Effector memory CD8-positive, alpha-beta T cell (primary cell): ENCODE data around the gene RIMKLA.

Source experiments
- ATAC-seq: fragments of 150-1000 bp; cut with Tn5 transposase; replicated peaks from 2 replicates; pipeline ENCODE4 v1.10.0; 2021; ENCODE audit warnings: mild to moderate bottlenecking, moderate library complexity
- DNase-seq, 3 experiments: peaks; one replicate each; pipeline ENCODE4 v3.0.0; 2021
- H3K27ac Mint-ChIP-seq, 2 donors: one replicate each; pipeline ENCODE4 v1.8.0; 2022; ENCODE audit warnings: mild to moderate bottlenecking in 2 of 2, mixed read lengths in 2 of 2, moderate library complexity in 2 of 2
- H3K27me3 Mint-ChIP-seq, 2 donors: one replicate each; pipeline ENCODE4 v1.8.0; 2022; ENCODE audit warnings: mixed read lengths in 2 of 2
- H3K36me3 Mint-ChIP-seq: one replicate; pipeline ENCODE4 v1.8.0; 2022; ENCODE audit warnings: mild to moderate bottlenecking, moderate library complexity, mixed read lengths; ENCODE audit not compliant: insufficient read depth
- H3K4me1 Mint-ChIP-seq, 2 donors: one replicate each; pipeline ENCODE4 v1.8.0; 2022; ENCODE audit warnings: low read depth in 2 of 2, mixed read lengths in 2 of 2
- H3K4me3 Mint-ChIP-seq, 2 donors: one replicate each; pipeline ENCODE4 v1.8.0; 2022; ENCODE audit warnings: mild to moderate bottlenecking in 2 of 2, mixed read lengths in 2 of 2, moderate library complexity in 2 of 2
- H3K9me3 Mint-ChIP-seq, 2 donors: one replicate each; pipeline ENCODE4 v1.8.0; 2022; ENCODE audit warnings: mixed read lengths in 2 of 2

Gene RIMKLA

GRCh38 chr1:42424201-42424600 lies 43.6 kb downstream of the RIMKLA start:
- Mint-ChIP-seq H3K27me3 (peaks cover 39 to 42% of the 10 kb centered on the region in 2 donors), H3K27ac (no peak overlapping the region), H3K4me1 (no peaks in the 10 kb centered on the region), H3K4me3 (no peak overlapping the region), H3K36me3 (no peaks in the 10 kb centered on the region), H3K9me3 (no peaks in the 10 kb centered on the region)
- DNase-seq: no peak
- ATAC-seq: no peak

- Mint-ChIP-seq H3K4me3 (no peak overlapping the region), H3K27ac (no peak overlapping the region), H3K4me1 (no peaks in the 10 kb centered on the region), H3K27me3 (peaks cover 21% of the 10 kb centered on the region in 2 donors), H3K9me3 (no peaks in the 10 kb centered on the region), H3K36me3 (no peaks in the 10 kb centered on the region)
- ATAC-seq (no peak), DNase-seq (no peak)
Measured at GRCh38 chr1:42427240-42427639, 46.6 kb downstream of the RIMKLA start.

GRCh38 chr1:42429603-42430002 lies 49.0 kb downstream of the RIMKLA start:
- H3K27me3 Mint-ChIP-seq: peaks cover 5 to 11% of the 10 kb centered on the region in 2 donors
- ATAC-seq (no peak), DNase-seq (no peak)
- H3K4me1 Mint-ChIP-seq: no peaks in the 10 kb centered on the region
- H3K9me3 Mint-ChIP-seq: no peaks in the 10 kb centered on the region
- H3K36me3 Mint-ChIP-seq: no peaks in the 10 kb centered on the region
- H3K27ac Mint-ChIP-seq: no peak overlapping the region
- no peak overlapping the region for H3K4me3 Mint-ChIP-seq

- Mint-ChIP-seq H3K36me3 (no peaks in the 10 kb centered on the region), H3K27me3 (peaks cover 0 to 6% of the 10 kb centered on the region in 2 donors), H3K4me3 (no peak overlapping the region), H3K4me1 (no peaks in the 10 kb centered on the region), H3K9me3 (no peaks in the 10 kb centered on the region), H3K27ac (no peak overlapping the region)
- ATAC-seq (no peak), DNase-seq (no peak)
Measured at GRCh38 chr1:42430286-42431135, 49.9 kb downstream of the RIMKLA start.

GRCh38 chr1:42431514-42431913 lies 50.9 kb downstream of the RIMKLA start:
- H3K4me3 Mint-ChIP-seq: no peak overlapping the region
- no peaks in the 10 kb centered on the region for H3K4me1 Mint-ChIP-seq
- H3K36me3 Mint-ChIP-seq: no peaks in the 10 kb centered on the region
- H3K27me3 Mint-ChIP-seq: peaks cover 0 to 4% of the 10 kb centered on the region in 2 donors
- no peaks in the 10 kb centered on the region for H3K9me3 Mint-ChIP-seq
- H3K27ac Mint-ChIP-seq: no peak overlapping the region
- no peak for ATAC-seq
- DNase-seq: no peak

- Mint-ChIP-seq H3K4me1 (no peaks in the 10 kb centered on the region), H3K4me3 (no peak overlapping the region), H3K27me3 (peaks cover 0 to 10% of the 10 kb centered on the region in 2 donors), H3K9me3 (no peaks in the 10 kb centered on the region), H3K27ac (no peak overlapping the region), H3K36me3 (no peaks in the 10 kb centered on the region)
- no peak for DNase-seq
- no peak for ATAC-seq
Measured at GRCh38 chr1:42432714-42433113, 52.1 kb downstream of the RIMKLA start.

- Mint-ChIP-seq H3K27ac (no peak overlapping the region), H3K9me3 (no peaks in the 10 kb centered on the region), H3K4me1 (no peaks in the 10 kb centered on the region), H3K36me3 (no peaks in the 10 kb centered on the region), H3K4me3 (no peak overlapping the region), H3K27me3 (peaks cover 4 to 10% of the 10 kb centered on the region in 2 donors)
- DNase-seq (no peak), ATAC-seq (no peak)
Measured at GRCh38 chr1:42433369-42433768, 52.8 kb downstream of the RIMKLA start.

GRCh38 chr1:42434340-42434739 lies 53.7 kb downstream of the RIMKLA start:
- Mint-ChIP-seq H3K27me3 (peaks cover 6 to 10% of the 10 kb centered on the region in 2 donors), H3K27ac (no peak overlapping the region), H3K4me3 (no peak overlapping the region), H3K36me3 (no peaks in the 10 kb centered on the region), H3K9me3 (no peaks in the 10 kb centered on the region), H3K4me1 (no peaks in the 10 kb centered on the region)
- no peak for ATAC-seq
- no peak for DNase-seq

GRCh38 chr1:42439940-42440339 lies 59.3 kb downstream of the RIMKLA start:
- Mint-ChIP-seq H3K9me3 (no peaks in the 10 kb centered on the region), H3K4me3 (no peak overlapping the region), H3K27me3 (peaks cover 6 to 8% of the 10 kb centered on the region in 2 donors), H3K27ac (no peak overlapping the region), H3K36me3 (no peaks in the 10 kb centered on the region), H3K4me1 (no peaks in the 10 kb centered on the region)
- DNase-seq (no peak), ATAC-seq (no peak)

GRCh38 chr1:42442662-42443061 lies 62.1 kb downstream of the RIMKLA start:
- Mint-ChIP-seq H3K27me3 (peaks cover 6 to 8% of the 10 kb centered on the region in 2 donors), H3K4me3 (no peak overlapping the region), H3K4me1 (no peaks in the 10 kb centered on the region), H3K9me3 (no peaks in the 10 kb centered on the region), H3K36me3 (no peaks in the 10 kb centered on the region), H3K27ac (no peak overlapping the region)
- no peak for ATAC-seq
- DNase-seq: no peak

GRCh38 chr1:42449256-42449655 lies 68.7 kb downstream of the RIMKLA start:
- Mint-ChIP-seq H3K4me1 (no peaks in the 10 kb centered on the region), H3K9me3 (no peaks in the 10 kb centered on the region), H3K27me3 (peaks cover 0 to 8% of the 10 kb centered on the region in 2 donors), H3K27ac (no peak overlapping the region), H3K4me3 (no peak overlapping the region), H3K36me3 (no peaks in the 10 kb centered on the region)
- ATAC-seq (no peak), DNase-seq (no peak)

GRCh38 chr1:42450061-42450460 lies 69.5 kb downstream of the RIMKLA start:
- no peak for ATAC-seq
- no peaks in the 10 kb centered on the region for H3K4me1 Mint-ChIP-seq

GRCh38 chr1:42453386-42453785 lies 72.8 kb downstream of the RIMKLA start:
- Mint-ChIP-seq H3K4me1 (peaks cover 16 to 18% of the 10 kb centered on the region in 2 donors), H3K27me3 (no peaks in the 10 kb centered on the region), H3K36me3 (peaks cover 25% of the 10 kb centered on the region), H3K9me3 (no peaks in the 10 kb centered on the region), H3K27ac (peak overlapping the region in 1 of 2 donors; percentile 61), H3K4me3 (no peak overlapping the region)
- DNase-seq: no peak
- no peak for ATAC-seq

More at GRCh38 chr1:42450061-42450460, 69.5 kb downstream of the RIMKLA start:
- H3K36me3 Mint-ChIP-seq: no peaks in the 10 kb centered on the region
- no peak overlapping the region for H3K27ac Mint-ChIP-seq
- H3K4me3 Mint-ChIP-seq: no peak overlapping the region
- H3K27me3 Mint-ChIP-seq: peaks cover 0 to 8% of the 10 kb centered on the region in 2 donors
- no peak for DNase-seq
- H3K9me3 Mint-ChIP-seq: no peaks in the 10 kb centered on the region

GRCh38 chr1:42454403-42454802 lies 73.8 kb downstream of the RIMKLA start:
- no peaks in the 10 kb centered on the region for H3K27me3 Mint-ChIP-seq
- no peak for ATAC-seq
- no peaks in the 10 kb centered on the region for H3K9me3 Mint-ChIP-seq
- H3K4me1 Mint-ChIP-seq: peaks cover 19 to 21% of the 10 kb centered on the region in 2 donors
- DNase-seq: no peak
- no peak overlapping the region for H3K27ac Mint-ChIP-seq
- peak overlapping the region in 1 of 2 donors; percentile 24 for H3K4me3 Mint-ChIP-seq
- peaks cover 35% of the 10 kb centered on the region for H3K36me3 Mint-ChIP-seq
